Measurements from ENCODE around the gene AIMP1.
"Not testable (repeated sequence)": the region's sequence is repeated elsewhere in the genome, so short reads cannot be mapped to it uniquely, and the experiment has no call there.

AIMP1 gene

DNA sequence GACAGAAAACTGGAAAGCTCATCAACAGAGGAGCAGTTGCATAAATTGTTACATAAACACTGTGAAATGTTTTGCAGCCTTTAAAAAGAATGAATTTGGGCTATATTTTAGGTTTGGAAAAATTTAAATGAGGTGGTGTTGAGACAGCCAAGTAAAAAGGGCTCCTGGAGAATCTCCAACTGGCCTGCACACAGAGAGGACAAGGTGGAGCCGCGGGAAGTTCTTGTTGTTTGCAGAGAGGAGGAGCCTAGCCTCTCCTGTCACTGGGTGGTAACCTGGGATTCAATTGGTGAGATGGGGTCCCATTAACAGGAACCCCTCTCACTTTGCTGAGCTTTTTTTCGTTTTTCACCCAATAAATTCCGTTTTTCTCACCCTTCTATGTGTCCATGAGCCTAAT lies 38.8 kb downstream of the AIMP1 start:
- DNase-seq, result no peak

DNA sequence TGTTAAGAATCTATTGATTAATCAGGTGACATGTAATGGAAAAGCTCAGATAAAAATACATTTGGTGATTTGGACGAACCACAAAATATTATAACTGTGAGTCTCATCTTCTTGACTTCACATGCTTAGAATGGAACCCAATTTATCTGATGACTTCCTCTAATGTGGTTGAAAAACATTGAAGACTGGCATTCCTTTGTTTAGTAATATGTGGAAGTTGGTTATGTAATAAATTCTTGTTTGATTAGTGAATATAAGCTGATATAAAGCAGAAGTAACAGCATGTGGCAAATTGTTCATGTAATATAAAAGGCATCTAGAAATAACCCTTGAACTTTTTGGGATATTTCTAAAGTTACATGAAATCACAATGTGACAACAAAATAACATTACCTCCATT lies 42.5 kb downstream of the AIMP1 start:
- no peak for DNase-seq

DNA sequence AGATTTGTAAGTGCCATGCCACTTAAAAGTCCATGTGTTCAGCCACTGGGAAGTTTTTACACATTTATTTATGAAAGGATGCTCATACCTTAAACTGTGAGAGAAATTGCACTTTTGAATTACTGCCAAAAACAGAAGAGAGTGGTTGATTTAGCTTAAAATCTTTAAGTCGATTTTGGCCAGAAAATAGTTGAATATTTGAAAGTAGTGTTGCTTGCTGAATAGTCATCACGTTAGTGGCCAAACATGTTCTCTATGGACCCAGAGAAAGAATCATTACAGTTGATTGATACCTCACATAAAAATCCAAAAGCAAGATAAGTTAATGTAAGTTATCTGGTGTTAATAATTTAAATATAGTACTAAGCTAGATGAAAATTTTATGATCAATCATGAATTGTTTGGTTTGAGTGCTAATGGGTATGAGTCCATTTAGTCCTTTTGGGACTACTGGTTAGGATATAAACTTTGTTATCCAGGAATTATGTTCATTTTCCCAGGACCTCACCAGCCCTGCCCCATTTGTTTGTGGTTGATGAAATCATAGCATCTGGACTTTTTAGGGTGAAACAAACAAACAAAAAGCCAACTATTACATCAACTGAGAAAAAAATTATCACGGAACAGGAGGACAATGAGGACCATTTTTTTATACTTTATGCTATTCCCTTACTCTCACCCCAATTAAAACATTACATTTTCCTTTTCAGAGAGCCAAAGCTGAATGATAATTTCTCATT lies 45.9 kb downstream of the AIMP1 start:
- DNase-seq, result no peak

DNA sequence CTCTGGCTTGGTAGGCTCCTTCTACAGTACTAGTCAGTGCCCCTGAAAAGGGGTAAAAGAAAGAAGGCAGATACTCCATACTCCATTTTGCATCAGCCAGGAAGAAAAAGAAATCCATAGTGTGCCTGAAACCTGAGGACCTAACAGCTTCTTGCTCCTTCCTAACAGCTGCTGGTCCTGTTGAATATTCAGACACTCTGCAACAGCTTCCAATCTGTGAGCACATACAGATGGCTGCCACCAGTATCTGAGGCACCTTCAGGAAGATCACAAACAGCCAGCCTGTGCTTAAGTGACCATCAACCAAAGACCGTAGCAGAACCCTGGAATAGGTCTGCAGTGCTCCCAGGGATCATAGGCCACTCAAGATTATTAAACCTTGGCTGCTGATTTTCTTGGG lies 47.9 kb downstream of the AIMP1 start:
- no peak for DNase-seq

DNA sequence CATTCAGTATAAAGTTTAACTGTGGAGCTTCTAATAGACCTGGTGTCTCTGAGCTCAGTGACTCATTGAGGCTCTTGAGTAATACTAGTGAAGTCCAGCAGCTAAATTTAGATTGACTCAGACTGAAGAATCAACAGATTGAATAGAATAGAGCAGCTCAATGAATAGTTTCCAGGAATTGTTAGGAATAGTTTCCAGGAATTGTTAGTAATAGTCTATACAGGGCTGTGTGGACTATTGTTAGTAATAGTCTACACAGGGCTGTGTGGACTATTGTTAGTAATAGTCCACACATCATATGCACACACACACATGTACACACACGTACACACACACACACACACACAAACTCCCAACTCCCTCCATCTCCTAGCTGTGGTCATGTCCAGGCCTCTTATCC lies 49.3 kb downstream of the AIMP1 start:
- no peak for DNase-seq

DNA sequence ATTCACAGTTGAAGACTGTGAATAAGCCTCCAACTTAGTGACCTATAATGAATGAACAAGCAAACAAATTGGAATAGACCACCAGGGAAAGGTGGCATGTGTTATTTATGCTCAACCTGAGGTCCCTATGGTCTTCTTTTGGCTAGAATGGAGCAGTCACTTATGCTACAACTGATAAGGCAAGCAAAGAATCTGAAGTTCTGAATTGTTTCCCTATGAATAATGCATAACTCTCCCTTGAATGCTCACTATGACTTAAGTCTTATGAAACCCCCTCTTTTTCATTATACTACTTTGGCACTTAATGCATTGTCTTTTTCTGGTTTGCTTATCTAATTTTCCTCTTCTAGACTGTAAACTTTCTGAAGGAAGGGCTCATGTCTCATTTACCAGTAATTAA lies 49.7 kb downstream of the AIMP1 start:
- DNase-seq, result no peak

DNA sequence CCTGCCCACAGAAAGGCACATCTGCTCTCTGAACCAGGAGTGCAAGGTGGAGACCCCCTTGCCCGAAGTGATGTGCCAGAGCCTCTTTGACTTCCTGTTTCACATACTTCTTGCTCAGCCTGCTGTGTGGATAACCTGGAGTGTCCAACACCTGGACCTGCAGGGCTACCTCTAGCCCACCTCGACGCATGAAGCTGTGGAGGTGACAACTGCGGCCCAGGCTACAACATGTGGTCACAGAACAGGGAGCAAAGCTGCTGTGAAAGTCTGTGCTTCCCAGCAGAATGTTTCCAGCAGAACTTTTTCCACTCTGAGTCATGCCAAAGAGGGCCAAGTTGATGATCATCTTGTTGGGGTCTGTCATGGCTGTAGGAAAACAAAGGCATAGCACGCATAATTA lies 50.7 kb downstream of the AIMP1 start:
- DNase-seq, result no peak

DNA sequence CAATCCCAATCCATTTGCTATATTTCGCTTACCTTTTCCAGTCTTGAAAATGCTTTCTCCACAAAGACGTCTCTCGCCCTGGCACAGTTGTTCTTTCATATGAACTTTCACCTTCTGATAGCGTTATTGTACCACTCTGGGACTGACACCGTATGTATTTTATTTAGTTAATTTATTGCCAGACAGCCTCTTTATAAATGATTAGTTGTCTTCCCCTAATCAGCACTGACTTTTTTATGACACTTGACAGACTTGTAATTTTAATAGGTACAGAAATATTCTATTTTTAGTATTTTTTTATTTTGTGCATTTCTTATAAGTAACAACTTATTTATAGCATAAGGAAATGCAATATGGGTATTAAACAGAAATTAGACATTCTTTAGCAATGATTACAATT lies 52.3 kb downstream of the AIMP1 start, which contains the start of gene GIMD1:
Gene GIMD1, minus strand, starts transcription at position 101 of the 400 bp plus-strand sequence. CDS start 1,343 bp downstream, outside the sequence.
- DNase-seq, result no peak

DNA sequence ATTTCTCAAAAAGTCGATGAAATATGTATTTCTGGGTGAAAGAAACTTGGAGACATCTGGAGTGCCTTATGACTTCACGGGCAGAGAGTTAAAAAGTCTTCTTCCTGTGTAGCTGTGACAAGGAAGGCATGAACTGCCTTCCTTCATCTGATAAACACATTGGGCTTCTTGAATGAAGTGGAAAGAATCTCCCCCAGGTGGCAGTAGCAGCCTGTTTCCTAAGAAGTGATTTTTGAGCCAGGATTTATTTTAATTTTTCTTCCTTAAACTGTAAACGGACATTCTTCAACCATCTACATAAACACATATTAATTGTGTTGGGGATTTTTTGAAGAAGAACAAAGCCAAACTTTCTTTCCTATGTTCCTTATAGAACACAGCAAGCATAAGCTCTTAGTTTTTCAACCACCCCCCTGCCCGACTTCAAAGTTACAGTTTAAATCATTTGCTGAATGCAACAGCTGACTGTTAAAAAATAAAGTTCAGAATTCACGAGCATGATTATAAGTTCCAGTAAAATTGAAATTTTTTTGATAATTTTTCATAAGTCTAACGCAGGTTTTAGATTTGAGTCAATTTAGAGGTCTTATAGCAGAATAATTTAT lies 53.2 kb downstream of the AIMP1 start:
- DNase-seq, result no peak

DNA sequence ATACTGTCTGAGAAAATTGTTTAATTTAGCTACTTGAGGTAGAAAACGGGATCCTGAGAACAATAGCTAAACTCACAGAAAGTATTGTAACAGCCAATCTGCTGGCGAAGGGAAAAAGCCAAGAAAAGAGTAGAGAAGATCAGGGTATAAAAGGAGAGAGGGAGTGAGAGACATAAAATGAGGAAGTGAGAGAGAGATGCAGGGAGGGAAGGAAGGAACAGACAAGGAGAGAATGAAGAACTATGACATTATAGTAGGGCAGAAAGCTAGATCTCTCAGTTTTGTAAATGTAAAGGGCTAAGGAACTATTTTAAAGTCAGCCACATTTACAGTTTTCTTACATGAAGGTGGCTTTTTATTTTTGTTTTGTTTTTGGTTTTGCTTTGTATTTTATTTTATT lies 53.9 kb downstream of the AIMP1 start:
- DNase-seq, result no peak

DNA sequence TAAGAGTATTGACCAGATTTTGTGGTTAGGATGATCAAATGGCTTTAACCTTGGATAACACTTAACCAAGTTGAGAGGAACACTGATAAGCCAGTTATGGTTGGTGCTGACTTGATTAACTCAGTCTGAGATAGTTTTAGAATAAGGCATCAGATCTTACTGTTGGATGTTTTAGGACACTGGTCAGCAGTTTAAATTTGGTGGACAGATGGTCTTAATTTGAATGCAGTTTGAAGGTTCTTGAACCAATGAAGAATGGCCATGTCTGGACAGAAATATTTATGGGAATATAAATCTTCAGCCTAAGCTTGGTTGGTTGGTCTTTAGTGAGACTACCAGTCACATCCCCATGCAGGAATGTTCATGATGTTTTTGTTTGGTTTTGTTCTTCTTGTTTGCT lies 54.8 kb downstream of the AIMP1 start:
- no peak for DNase-seq

DNA sequence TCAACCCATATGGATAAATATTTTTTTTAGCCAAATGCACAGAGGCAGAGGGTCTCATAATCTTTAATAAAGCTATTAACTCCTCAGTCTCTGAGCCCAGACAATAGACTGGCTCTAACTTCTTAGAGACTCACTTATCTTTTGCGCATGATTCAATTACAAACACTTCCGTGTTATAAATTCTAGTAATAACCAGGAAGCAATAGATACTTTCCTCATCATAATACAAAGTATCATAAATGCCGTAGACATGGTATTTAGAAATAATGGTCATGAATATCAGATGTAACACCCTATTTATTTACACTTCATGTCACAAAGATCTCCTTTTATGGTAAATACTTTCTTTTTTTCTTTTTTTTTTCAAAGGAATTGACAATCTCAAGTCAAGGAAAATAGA lies 56.7 kb downstream of the AIMP1 start:
- no peak for DNase-seq

DNA sequence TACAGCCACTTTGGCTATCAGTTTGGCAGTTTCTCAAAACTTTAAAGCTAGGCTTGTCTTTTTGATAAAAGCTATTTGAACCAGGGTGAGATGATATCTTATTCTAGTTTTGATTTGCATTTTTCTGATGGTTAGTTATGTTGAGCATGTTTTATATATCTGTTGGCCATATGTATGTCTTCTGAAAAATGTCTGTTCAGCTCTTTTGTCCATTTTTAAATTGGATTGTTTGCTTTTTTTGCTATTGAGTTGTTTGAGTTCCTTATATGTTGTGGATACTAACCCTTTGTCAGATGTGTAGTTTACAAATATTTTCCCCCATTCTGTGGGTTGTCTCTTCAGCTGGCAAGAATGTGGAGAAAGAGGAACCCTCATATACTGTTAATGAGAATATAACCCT lies 63.8 kb downstream of the AIMP1 start:
- no peak for DNase-seq

DNA sequence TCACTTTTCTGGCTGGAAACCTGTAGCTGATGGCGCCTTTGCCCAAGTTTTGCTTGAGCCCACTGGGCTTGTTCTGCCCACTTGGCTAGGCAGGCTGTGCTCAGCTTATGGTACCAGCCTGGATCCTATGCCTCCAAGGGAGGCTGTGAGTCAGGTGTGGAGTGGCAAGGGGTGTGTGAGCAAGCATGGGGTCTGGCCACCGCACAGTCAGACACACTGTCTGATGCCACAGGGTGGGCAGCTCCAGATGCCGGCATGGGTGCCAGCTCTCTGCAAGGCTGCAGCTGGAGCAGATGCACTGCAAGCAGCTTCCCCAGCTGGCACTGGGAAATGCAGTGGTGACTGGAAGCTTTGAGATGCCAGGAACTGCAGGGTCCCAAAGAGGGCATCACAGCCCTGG lies 68.5 kb downstream of the AIMP1 start:
- no peak for DNase-seq

DNA sequence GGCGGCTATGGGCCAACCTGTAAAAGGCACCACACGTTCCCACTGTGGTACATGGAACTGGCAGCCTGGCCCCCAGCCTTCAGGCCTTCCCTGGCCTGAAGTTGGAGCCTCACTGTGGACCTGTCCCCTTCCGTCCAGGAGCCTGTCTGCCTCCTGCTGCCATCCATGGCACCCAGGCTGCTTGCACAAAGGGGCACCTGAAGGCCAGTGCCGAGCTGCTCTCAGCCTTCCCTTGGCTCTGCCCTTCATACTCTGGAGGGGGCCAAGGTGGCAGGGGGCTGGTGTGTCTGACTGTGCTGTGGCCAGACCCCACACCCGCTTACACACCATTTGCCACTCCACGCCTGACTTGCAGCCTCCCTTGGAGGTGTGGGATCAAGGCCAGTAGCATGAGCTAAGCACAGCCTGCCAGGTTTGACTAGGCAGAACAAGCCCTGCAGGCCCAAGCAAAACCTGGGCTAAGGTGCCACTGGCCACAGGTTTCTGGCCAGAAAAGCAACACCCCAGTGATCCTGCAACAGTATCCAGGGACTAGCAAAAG lies 69.6 kb downstream of the AIMP1 start:
- DNase-seq, result no peak

DNA sequence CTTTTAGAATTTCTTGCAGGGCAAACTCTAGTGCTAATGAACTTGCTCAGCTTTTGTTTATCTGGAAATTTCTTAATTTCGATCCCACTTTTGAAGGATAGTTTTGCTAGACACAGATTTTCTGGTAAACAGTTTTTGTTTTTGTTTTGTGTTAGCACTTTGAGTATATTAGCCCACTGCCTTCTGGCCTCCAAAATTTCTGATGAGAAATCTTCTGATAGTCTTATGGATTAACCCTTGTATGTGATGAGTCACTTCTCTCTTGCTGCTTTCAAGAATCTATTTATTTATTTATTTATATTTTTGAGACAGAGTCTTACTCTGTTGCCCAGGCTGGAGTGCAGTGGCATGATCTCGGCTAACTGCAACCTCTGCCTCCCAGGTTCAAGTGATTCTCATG lies 79.2 kb downstream of the AIMP1 start:
- DNase-seq, result no peak

DNA sequence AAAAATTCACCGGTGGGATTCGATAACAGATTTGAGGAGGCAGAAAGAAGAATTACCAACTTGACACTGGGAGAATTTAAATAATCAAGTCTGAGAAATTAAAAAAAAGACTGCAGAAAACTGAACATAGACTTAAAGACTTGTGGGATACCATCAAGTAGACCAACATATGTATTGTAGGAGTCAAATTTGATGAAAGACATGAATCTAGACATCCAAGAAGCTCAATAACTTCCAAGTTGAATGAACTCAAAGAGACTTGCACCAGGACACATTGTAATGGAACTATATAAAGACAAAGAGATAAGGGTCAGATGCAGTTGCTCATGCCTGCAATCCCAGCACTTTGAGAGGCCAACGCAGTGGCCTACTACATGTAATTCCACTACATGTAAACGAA lies 82.5 kb downstream of the AIMP1 start:
- not testable (repeated sequence) for DNase-seq
